HUES64 (cell line): ENCODE results near the gene EPB41L3.
"Not testable (repeated sequence)": the region's sequence is repeated elsewhere in the genome, so short reads cannot be mapped to it uniquely, and the experiment has no call there.

ENCODE experiments used
- H3K27ac ChIP-seq: 2 replicates; pipeline ENCODE4 v1.7.0; 2013; ENCODE audit warnings: low read depth, low read length, inconsistent platforms
- H3K27me3 ChIP-seq: 2 replicates; pipeline ENCODE4 v1.6.1; 2013; ENCODE audit warnings: mild to moderate bottlenecking, low read length; ENCODE audit not compliant: insufficient read depth
- H3K36me3 ChIP-seq: 2 replicates; pipeline ENCODE4 v1.6.1; 2013; ENCODE audit warnings: mild to moderate bottlenecking, low read length; ENCODE audit not compliant: insufficient read depth
- H3K4me1 ChIP-seq: 2 replicates; pipeline ENCODE4 v1.6.1; 2013; ENCODE audit warnings: mild to moderate bottlenecking, low read length, moderate library complexity; ENCODE audit not compliant: insufficient read depth
- H3K4me3 ChIP-seq: 2 replicates; pipeline ENCODE4 v1.5.1; 2013; ENCODE audit warnings: mild to moderate bottlenecking, low read length, moderate library complexity
- H3K9ac ChIP-seq: 2 replicates; pipeline ENCODE4 v1.6.1; 2013; ENCODE audit warnings: mild to moderate bottlenecking, low read depth, low read length
- H3K9me3 ChIP-seq: 2 replicates; pipeline ENCODE4 v1.6.1; 2013; ENCODE audit warnings: low read depth, low read length; ENCODE audit not compliant: insufficient read depth
- WGBS: fragments of 150-250, 120-280 bp; methylation state at CpG from one replicate; pipeline ENCODE4 v1.1.7; 2013; ENCODE audit warnings: missing lambda C conversion rate; 5-methylcytosine and 5-hydroxymethylcytosine counted together

Gene EPB41L3

GRCh38 chr18:5490753-5491480 is 52.9 kb downstream of the EPB41L3 start:
- Histone ChIP-seq H3K27me3 (no peaks in the 10 kb centered on the region), H3K9ac (no peak overlapping the region), H3K4me3 (no peak overlapping the region), H3K27ac (no peak overlapping the region), H3K4me1 (no peaks in the 10 kb centered on the region), H3K9me3 (no peaks in the 10 kb centered on the region), H3K36me3 (no peaks in the 10 kb centered on the region)
- 86% methylated on average over 5 of the region's 5 CpGs for WGBS

- Histone ChIP-seq H3K27me3 (no peaks in the 10 kb centered on the region), H3K36me3 (no peaks in the 10 kb centered on the region), H3K27ac (no peak overlapping the region), H3K9ac (no peak overlapping the region), H3K4me3 (no peak overlapping the region), H3K4me1 (no peaks in the 10 kb centered on the region), H3K9me3 (no peaks in the 10 kb centered on the region)
- WGBS = 96% methylated on average over 24 of the region's 24 CpGs
Observed at GRCh38 chr18:5488844-5489243, 55.0 kb downstream of the EPB41L3 start.

- not testable (repeated sequence) for H3K4me3 ChIP-seq, H3K27me3 ChIP-seq, H3K4me1 ChIP-seq, H3K9ac ChIP-seq, H3K9me3 ChIP-seq, H3K27ac ChIP-seq, H3K36me3 ChIP-seq
- 98% methylated on average over 4 of the region's 4 CpGs for WGBS
Observed at GRCh38 chr18:5488044-5488443, 55.8 kb downstream of the EPB41L3 start.

GRCh38 chr18:5484526-5484925 is 59.3 kb downstream of the EPB41L3 start:
- Histone ChIP-seq H3K27me3 (no peaks in the 10 kb centered on the region), H3K36me3 (no peaks in the 10 kb centered on the region), H3K27ac (no peak overlapping the region), H3K9me3 (no peaks in the 10 kb centered on the region), H3K4me1 (peaks cover 14% of the 10 kb centered on the region), H3K9ac (no peak overlapping the region), H3K4me3 (no peak overlapping the region)
- 94% methylated on average over 2 of the region's 2 CpGs for WGBS

GRCh38 chr18:5481621-5482020 is 62.2 kb downstream of the EPB41L3 start:
- no peaks in the 10 kb centered on the region for H3K9me3 ChIP-seq
- H3K27me3 ChIP-seq = no peaks in the 10 kb centered on the region
- WGBS = 97% methylated on average over 5 of the region's 5 CpGs
- peaks cover 32% of the 10 kb centered on the region for H3K4me1 ChIP-seq
- no peaks in the 10 kb centered on the region for H3K36me3 ChIP-seq
- H3K27ac ChIP-seq = no peak overlapping the region
- H3K9ac ChIP-seq = no peak overlapping the region
- no peak overlapping the region for H3K4me3 ChIP-seq

- H3K9me3 ChIP-seq = no peaks in the 10 kb centered on the region
- 93% methylated on average over 4 of the region's 4 CpGs for WGBS
- H3K27ac ChIP-seq = no peak overlapping the region
- H3K9ac ChIP-seq = no peak overlapping the region
- H3K4me1 ChIP-seq = peaks cover 32% of the 10 kb centered on the region
- H3K27me3 ChIP-seq = no peaks in the 10 kb centered on the region
- no peak overlapping the region for H3K4me3 ChIP-seq
- no peaks in the 10 kb centered on the region for H3K36me3 ChIP-seq
Observed at GRCh38 chr18:5478261-5478660, 65.5 kb downstream of the EPB41L3 start.

GRCh38 chr18:5476961-5477800 is 66.6 kb downstream of the EPB41L3 start:
- Histone ChIP-seq H3K9ac (no peak overlapping the region), H3K27me3 (no peaks in the 10 kb centered on the region), H3K9me3 (no peaks in the 10 kb centered on the region), H3K4me3 (no peak overlapping the region), H3K27ac (no peak overlapping the region), H3K4me1 (peaks cover 32% of the 10 kb centered on the region), H3K36me3 (no peaks in the 10 kb centered on the region)
- 80% methylated on average over 6 of the region's 6 CpGs for WGBS

GRCh38 chr18:5475267-5475666 is 68.5 kb downstream of the EPB41L3 start:
- H3K9ac ChIP-seq = no peak overlapping the region
- no peak overlapping the region for H3K4me3 ChIP-seq
- no peaks in the 10 kb centered on the region for H3K27me3 ChIP-seq
- no peaks in the 10 kb centered on the region for H3K9me3 ChIP-seq
- no peak overlapping the region for H3K27ac ChIP-seq
- WGBS = 96% methylated on average over 8 of the region's 8 CpGs
- H3K4me1 ChIP-seq = peaks cover 26% of the 10 kb centered on the region
- no peaks in the 10 kb centered on the region for H3K36me3 ChIP-seq

- H3K27me3 ChIP-seq = no peaks in the 10 kb centered on the region
- no peaks in the 10 kb centered on the region for H3K4me1 ChIP-seq
- H3K27ac ChIP-seq = no peak overlapping the region
- H3K9me3 ChIP-seq = no peaks in the 10 kb centered on the region
- no peaks in the 10 kb centered on the region for H3K36me3 ChIP-seq
- no peak overlapping the region for H3K9ac ChIP-seq
- WGBS = 95% methylated on average over 13 of the region's 13 CpGs
- H3K4me3 ChIP-seq = no peak overlapping the region
Observed at GRCh38 chr18:5469340-5469739, 74.5 kb downstream of the EPB41L3 start.

GRCh38 chr18:5468394-5468793 is 75.4 kb downstream of the EPB41L3 start:
- no peaks in the 10 kb centered on the region for H3K4me1 ChIP-seq
- 94% methylated on average over 9 of the region's 9 CpGs for WGBS

GRCh38 chr18:5467671-5468070 is 76.1 kb downstream of the EPB41L3 start:
- H3K9ac ChIP-seq = no peak overlapping the region
- H3K27ac ChIP-seq = no peak overlapping the region
- H3K9me3 ChIP-seq = no peaks in the 10 kb centered on the region
- 88% methylated on average over 6 of the region's 6 CpGs for WGBS
- H3K4me3 ChIP-seq = no peak overlapping the region
- H3K27me3 ChIP-seq = no peaks in the 10 kb centered on the region
- no peaks in the 10 kb centered on the region for H3K4me1 ChIP-seq
- no peaks in the 10 kb centered on the region for H3K36me3 ChIP-seq

More at GRCh38 chr18:5468394-5468793, 75.4 kb downstream of the EPB41L3 start:
- H3K4me3 ChIP-seq = no peak overlapping the region
- H3K9me3 ChIP-seq = no peaks in the 10 kb centered on the region
- H3K9ac ChIP-seq = no peak overlapping the region
- H3K27me3 ChIP-seq = no peaks in the 10 kb centered on the region
- H3K36me3 ChIP-seq = no peaks in the 10 kb centered on the region
- no peak overlapping the region for H3K27ac ChIP-seq
